ENCODE data around the gene OLIG2. TPM values are rescaled to one million over a fixed set of nuclear protein-coding genes. Genes with fewer than 3 reads are reported as not detected.

OLIG2 gene
- total RNA-seq, 4 donors from 2014 or later: not detected

- no peaks in the 10 kb centered on the region for H3K9me3 ChIP-seq
- TF ChIP-seq EP300 (IDR thresholded peaks at IDR 0.05): no peak
- TF ChIP-seq POLR2AphosphoS5 (IDR thresholded peaks at IDR 0.05): no peak
- TF ChIP-seq POLR2A (IDR thresholded peaks at IDR 0.05; ENCODE audit: low read depth): no peak
- no peak for TF ChIP-seq CTCF (IDR thresholded peaks at IDR 0.05)
Measured at GRCh38 chr21:33057385-33057940, 31.7 kb downstream of the OLIG2 start.

DNA sequence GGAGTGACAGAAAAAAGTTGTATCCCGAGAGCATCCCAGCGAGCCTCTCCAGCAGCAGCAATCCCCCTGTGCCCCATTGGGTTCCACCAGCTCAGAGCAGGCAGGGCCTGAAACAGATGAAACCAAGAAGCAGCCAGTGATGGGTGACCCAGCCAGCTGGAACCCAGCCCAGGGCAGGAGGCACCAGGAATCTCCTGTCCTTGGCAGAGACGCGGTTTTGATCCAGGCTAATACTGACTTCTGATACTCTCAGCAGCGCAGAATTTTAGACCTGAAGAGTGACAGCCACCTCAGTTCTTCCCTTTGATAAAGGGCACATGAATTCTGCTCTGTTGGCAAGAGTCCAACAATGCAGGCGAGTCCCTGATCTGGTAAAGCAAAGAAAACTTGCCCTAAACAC lies 32.8 kb downstream of the OLIG2 start:
- H3K36me3 ChIP-seq: no peaks in the 10 kb centered on the region
- no peak for DNase-seq (ENCODE audit: extremely low spot score)
- 35% methylated on average over 4 of the region's 6 CpGs for WGBS
- no peak overlapping the region for H3K27ac ChIP-seq (replicated peaks in 1 of 4)
- H3K4me3 ChIP-seq: no peak overlapping the region
- peaks cover 0 to 40% (median 2%) of the 10 kb centered on the region in 4 donors for H3K27me3 ChIP-seq
- H3K4me1 ChIP-seq: peaks cover 0 to 11% (median 8%) of the 10 kb centered on the region in 4 donors
- H3K9me3 ChIP-seq: no peaks in the 10 kb centered on the region
- intact Hi-C loops (cut with DNase I): no loop called here
- TF ChIP-seq EP300 (IDR thresholded peaks at IDR 0.05) (no peak), POLR2AphosphoS5 (IDR thresholded peaks at IDR 0.05) (no peak), CTCF (IDR thresholded peaks at IDR 0.05) (no peak), POLR2A (IDR thresholded peaks at IDR 0.05; ENCODE audit: low read depth) (no peak)

More at GRCh38 chr21:33057385-33057940, 31.7 kb downstream of the OLIG2 start:
- H3K4me3 ChIP-seq: no peak overlapping the region
- H3K27ac ChIP-seq (replicated peaks in 1 of 4): no peak overlapping the region
- peaks cover 0 to 39% (median 0%) of the 10 kb centered on the region in 4 donors for H3K27me3 ChIP-seq
- intact Hi-C loops (cut with DNase I): no loop called here
- peaks cover 0 to 11% (median 8%) of the 10 kb centered on the region in 4 donors for H3K4me1 ChIP-seq
- no peak for DNase-seq (ENCODE audit: extremely low spot score)
- WGBS: 84% methylated on average over 9 of the region's 11 CpGs
- H3K36me3 ChIP-seq: no peaks in the 10 kb centered on the region

DNA sequence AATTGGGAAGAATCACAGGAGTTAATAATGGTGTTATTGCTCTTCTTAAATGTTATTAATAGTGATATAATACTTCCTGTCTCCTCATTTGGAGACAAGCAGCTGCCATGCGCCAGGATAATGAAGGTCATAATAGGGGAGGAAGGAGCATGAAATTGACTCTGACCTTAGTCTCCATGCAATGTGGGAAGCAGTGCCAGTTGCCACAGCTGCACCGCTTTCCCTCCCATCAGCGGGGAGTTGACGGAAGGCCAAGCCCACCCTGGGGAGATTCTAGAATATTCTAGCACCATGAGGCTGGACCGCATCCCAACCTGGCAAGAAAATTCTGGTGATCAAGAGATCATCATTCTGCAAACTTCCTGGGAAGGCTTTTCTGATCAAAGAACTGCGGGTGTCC lies 33.2 kb downstream of the OLIG2 start:
- Histone ChIP-seq H3K4me3 (no peak overlapping the region), H3K9me3 (no peaks in the 10 kb centered on the region), H3K27me3 (peaks cover 0 to 44% (median 4%) of the 10 kb centered on the region in 4 donors), H3K36me3 (no peaks in the 10 kb centered on the region), H3K27ac (replicated peaks in 1 of 4) (no peak overlapping the region), H3K4me1 (peaks cover 0 to 11% (median 8%) of the 10 kb centered on the region in 4 donors)
- intact Hi-C loops (cut with DNase I): no loop called here
- TF ChIP-seq POLR2AphosphoS5 (IDR thresholded peaks at IDR 0.05) (no peak), EP300 (IDR thresholded peaks at IDR 0.05) (no peak), CTCF (IDR thresholded peaks at IDR 0.05) (no peak), POLR2A (IDR thresholded peaks at IDR 0.05; ENCODE audit: low read depth) (no peak)
- DNase-seq (ENCODE audit: extremely low spot score): no peak
- WGBS: 42% methylated on average over 5 of the region's 6 CpGs

DNA sequence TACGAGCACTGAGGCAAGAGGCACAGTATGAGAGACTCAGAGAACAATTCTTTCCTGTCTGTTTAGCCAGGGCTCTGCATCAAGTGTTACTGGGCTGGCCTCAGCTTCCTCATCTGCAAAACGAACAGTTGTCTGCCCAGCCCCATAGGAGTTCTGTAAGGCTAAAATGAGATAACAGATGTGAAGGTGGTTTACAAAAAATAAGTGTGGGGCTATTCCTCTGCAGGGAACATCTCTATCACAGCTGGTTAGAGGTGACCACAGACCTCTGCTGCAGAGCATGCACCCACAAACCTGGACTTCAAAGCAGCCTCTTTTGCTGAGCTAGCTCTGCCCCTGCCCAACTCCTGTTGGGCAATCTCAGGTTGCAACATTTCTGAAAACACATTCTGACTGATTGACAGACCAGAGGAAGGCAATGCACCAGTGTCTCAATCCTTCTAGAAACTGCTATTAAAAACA lies 33.7 kb downstream of the OLIG2 start:
- 25% methylated on average over 2 of the region's 2 CpGs for WGBS
- intact Hi-C loops (cut with DNase I): no loop called here
- Histone ChIP-seq H3K4me3 (no peak overlapping the region), H3K27me3 (peaks cover 0 to 49% (median 4%) of the 10 kb centered on the region in 4 donors), H3K9me3 (no peaks in the 10 kb centered on the region), H3K27ac (replicated peaks in 1 of 4) (no peak overlapping the region), H3K4me1 (peaks cover 0 to 11% (median 8%) of the 10 kb centered on the region in 4 donors), H3K36me3 (no peaks in the 10 kb centered on the region)
- TF ChIP-seq POLR2A (IDR thresholded peaks at IDR 0.05; ENCODE audit: low read depth) (no peak), CTCF (IDR thresholded peaks at IDR 0.05) (no peak), EP300 (IDR thresholded peaks at IDR 0.05) (no peak), POLR2AphosphoS5 (IDR thresholded peaks at IDR 0.05) (no peak)
- DNase-seq (ENCODE audit: extremely low spot score): no peak
